ENCODE results near the gene EML4.
"Not testable (repeated sequence)": the region's sequence is repeated elsewhere in the genome, so short reads cannot be mapped to it uniquely, and the experiment has no call there.

EML4 gene

GRCh38 chr2:42125841-42126594 is 43.1 kb upstream of the EML4 start:
- Histone ChIP-seq H3K79me2 (ENCODE audit: low read length) (no peaks in the 10 kb centered on the region), H3F3A (ENCODE audit: insufficient read depth, low read length) (peaks cover 63% of the 10 kb centered on the region), H3K4me3 (ENCODE audit: low read length) (peak overlapping the region; percentile 36), H3K27ac (ENCODE audit: low read length) (peak overlapping the region; percentile 98), H3K9me3 (replicated peaks; ENCODE audit: insufficient read depth, low read length) (no peaks in the 10 kb centered on the region), H3K4me2 (ENCODE audit: low read depth, low read length) (peak overlapping the region; percentile 81), H2AFZ (ENCODE audit: low read length) (peak overlapping the region; percentile 33), H3K9me2 (replicated peaks; ENCODE audit: insufficient read depth, low read length) (no peaks in the 10 kb centered on the region), H3K27me3 (replicated peaks; ENCODE audit: insufficient read depth, low read length) (no peaks in the 10 kb centered on the region), H3K4me1 (ENCODE audit: low read length) (peaks cover 64% of the 10 kb centered on the region), H3K36me3 (replicated peaks; ENCODE audit: insufficient read depth, low read length) (no peaks in the 10 kb centered on the region), H3K9ac (ENCODE audit: low read length) (peak overlapping the region; percentile 68), H4K20me1 (ENCODE audit: insufficient read depth, low read length) (no peaks in the 10 kb centered on the region)
- TF ChIP-seq EZH2phosphoT487 (IDR thresholded peaks at IDR 0.05; ENCODE audit: low read length) (no peak), EZH2 (optimal IDR thresholded peaks at IDR 0.05; ENCODE audit: low read depth, low read length) (no peak)
- DNase-seq: no peak

GRCh38 chr2:42126873-42127272 is 42.3 kb upstream of the EML4 start:
- Histone ChIP-seq H3K9ac (ENCODE audit: low read length) (peak overlapping the region; percentile 68), H3K4me1 (ENCODE audit: low read length) (peaks cover 64% of the 10 kb centered on the region), H3F3A (ENCODE audit: insufficient read depth, low read length) (peaks cover 63% of the 10 kb centered on the region), H3K27ac (ENCODE audit: low read length) (peak overlapping the region; percentile 98), H3K4me3 (ENCODE audit: low read length) (peak overlapping the region; percentile 36), H3K4me2 (ENCODE audit: low read depth, low read length) (peak overlapping the region; percentile 81; the same call in 1 of the 2 replicates)
- H3K79me2 ChIP-seq (ENCODE audit: low read length); H3K36me3 ChIP-seq (replicated peaks; ENCODE audit: insufficient read depth, low read length); H2AFZ ChIP-seq (ENCODE audit: low read length); H3K9me2 ChIP-seq (replicated peaks; ENCODE audit: insufficient read depth, low read length); DNase-seq; H4K20me1 ChIP-seq (ENCODE audit: insufficient read depth, low read length); H3K9me3 ChIP-seq (replicated peaks; ENCODE audit: insufficient read depth, low read length); H3K27me3 ChIP-seq (replicated peaks; ENCODE audit: insufficient read depth, low read length): not testable (repeated sequence)

- Histone ChIP-seq H2AFZ (ENCODE audit: low read length) (no peak overlapping the region), H3K9me2 (replicated peaks; ENCODE audit: insufficient read depth, low read length) (no peaks in the 10 kb centered on the region), H3K4me1 (ENCODE audit: low read length) (peaks cover 71% of the 10 kb centered on the region), H4K20me1 (ENCODE audit: insufficient read depth, low read length) (no peaks in the 10 kb centered on the region), H3F3A (ENCODE audit: insufficient read depth, low read length) (peaks cover 63% of the 10 kb centered on the region), H3K4me2 (ENCODE audit: low read depth, low read length) (peak overlapping the region; percentile 81), H3K36me3 (replicated peaks; ENCODE audit: insufficient read depth, low read length) (no peaks in the 10 kb centered on the region), H3K9ac (ENCODE audit: low read length) (peak overlapping the region; percentile 68), H3K4me3 (ENCODE audit: low read length) (peak overlapping the region; percentile 36), H3K9me3 (replicated peaks; ENCODE audit: insufficient read depth, low read length) (no peaks in the 10 kb centered on the region), H3K27me3 (replicated peaks; ENCODE audit: insufficient read depth, low read length) (no peaks in the 10 kb centered on the region), H3K79me2 (ENCODE audit: low read length) (no peaks in the 10 kb centered on the region), H3K27ac (ENCODE audit: low read length) (peak overlapping the region; percentile 98)
- no peak for TF ChIP-seq EZH2phosphoT487 (IDR thresholded peaks at IDR 0.05; ENCODE audit: low read length)
- no peak for TF ChIP-seq EZH2 (optimal IDR thresholded peaks at IDR 0.05; ENCODE audit: low read depth, low read length)
- peak; percentile 78 for DNase-seq
These were observed 41.4 kb upstream of the EML4 start for GRCh38 chr2:42127425-42128424.

GRCh38 chr2:42128721-42129486 is 40.2 kb upstream of the EML4 start:
- no peaks in the 10 kb centered on the region for H4K20me1 ChIP-seq (ENCODE audit: insufficient read depth, low read length)
- DNase-seq: peak; percentile 80
- no peaks in the 10 kb centered on the region for H3K79me2 ChIP-seq (ENCODE audit: low read length)
- peaks cover 55% of the 10 kb centered on the region for H3F3A ChIP-seq (ENCODE audit: insufficient read depth, low read length)
- TF ChIP-seq CTCF (IDR thresholded peaks at IDR 0.05; ENCODE audit: low read length) (no peak), EZH2 (optimal IDR thresholded peaks at IDR 0.05; ENCODE audit: low read depth, low read length) (no peak), EZH2phosphoT487 (IDR thresholded peaks at IDR 0.05; ENCODE audit: low read length) (no peak)
- peak overlapping the region; percentile 81 for H3K4me2 ChIP-seq (ENCODE audit: low read depth, low read length)
- H3K27ac ChIP-seq (ENCODE audit: low read length): peak overlapping the region; percentile 98
- peak overlapping the region; percentile 27; the same call in 1 of the 2 replicates for H3K4me3 ChIP-seq (ENCODE audit: low read length)
- H3K27me3 ChIP-seq (replicated peaks; ENCODE audit: insufficient read depth, low read length): no peaks in the 10 kb centered on the region
- H3K9me3 ChIP-seq (replicated peaks; ENCODE audit: insufficient read depth, low read length): no peaks in the 10 kb centered on the region
- no peaks in the 10 kb centered on the region for H3K9me2 ChIP-seq (replicated peaks; ENCODE audit: insufficient read depth, low read length)
- H3K36me3 ChIP-seq (replicated peaks; ENCODE audit: insufficient read depth, low read length): no peaks in the 10 kb centered on the region
- H2AFZ ChIP-seq (ENCODE audit: low read length): peak overlapping the region; percentile 49
- H3K9ac ChIP-seq (ENCODE audit: low read length): peak overlapping the region; percentile 68
- peaks cover 72% of the 10 kb centered on the region for H3K4me1 ChIP-seq (ENCODE audit: low read length)

All from MM.1S (cell line).